HCT116 (cell line): ENCODE measurements around the gene PRND. TPM values are rescaled to one million over a fixed set of nuclear protein-coding genes. Genes with fewer than 3 reads are reported as not detected.
"Not testable (repeated sequence)": the region's sequence is repeated elsewhere in the genome, so short reads cannot be mapped to it uniquely, and the experiment has no call there.

Source experiments
- ATAC-seq: fragments of 200-7000 bp; cut with Tn5 transposase; 2 replicates; pipeline ENCODE4 v1.9.1; 2020; ENCODE audit warnings: mild to moderate bottlenecking, moderate library complexity
- BruUV-seq: library from RNA; stranded (reverse); fragments of 400-500 nt; replicated peaks from 2 replicates; lab custom pipeline; 2021; lab: Mats Ljungman, UMichigan
- CTCF ChIA-PET: fragments of 300-600 bp; sonication (Branson Sonifier 250); formaldehyde crosslinking; loops from one replicate; lab custom pipeline; 2021; ENCODE audit warnings: antibody characterized with exemption; lab: Charles Lee
- POLR2A ChIA-PET: fragments of 300-600, 350-600 bp; sonication (Branson Sonifier 250); formaldehyde crosslinking; loops from one replicate; lab custom pipeline; 2021; ENCODE audit warnings: antibody characterized with exemption; lab: Charles Lee
- RAD21 ChIA-PET, 2 experiments: fragments of 300-600 bp; sonication (Branson Sonifier 250); formaldehyde crosslinking; loops; one replicate each; lab custom pipeline; 2023; ENCODE audit warnings: low total read pairs in 2 of 2; ENCODE audit not compliant: uncharacterized antibody in 2 of 2, unreplicated experiment in 2 of 2, low non-redundant PET in 1 of 2; lab: Charles Lee
- DNase-seq: peaks from one replicate; pipeline ENCODE4 v3.0.0-alpha.2; 2010; ENCODE audit warnings: low read depth, low spot score
- H2AFZ ChIP-seq: fragments of 200-600 bp; shearing (Covaris generic), sonication (generic); 2 replicates; pipeline ENCODE4 v1.6.1; 2017; ENCODE audit warnings: low read depth, mixed run types, mixed read lengths, antibody characterized with exemption, low read length; ENCODE audit not compliant: poor library complexity, severe bottlenecking
- H3K27ac ChIP-seq: 2 replicates; pipeline ENCODE4 v1.5.1; 2012; ENCODE audit warnings: low read depth, low read length
- H3K27me3 ChIP-seq: fragments of 200-600 bp; sonication (generic); 2 replicates; pipeline ENCODE4 v1.6.1; 2016; ENCODE audit warnings: mixed run types, low read length, mixed read lengths; ENCODE audit not compliant: insufficient read depth
- H3K36me3 ChIP-seq, 2 experiments: fragments of 200-500 bp in 1 of 2; fragments of 200-600 bp in 1 of 2; sonication (Bioruptor generic) in 1 of 2; sonication (generic) in 1 of 2; 2 replicates each; pipeline versions ENCODE4 v1.5.1 to v1.6.1; 2014 to 2016; ENCODE audit warnings: low read length in 2 of 2, inconsistent platforms in 1 of 2, mixed read lengths in 1 of 2, mixed run types in 1 of 2; ENCODE audit not compliant: insufficient read depth in 2 of 2, control insufficient read depth in 1 of 2
- H3K4me1 ChIP-seq, 2 experiments: fragments of 200-600 bp in 1 of 2; sonication (generic) in 1 of 2; 2 replicates each; pipeline versions ENCODE4 v1.5.1 to v1.6.1; 2012 to 2017; ENCODE audit warnings: low read length in 2 of 2, inconsistent platforms in 1 of 2, mild to moderate bottlenecking in 1 of 2, mixed read lengths in 1 of 2, mixed run types in 1 of 2, moderate library complexity in 1 of 2; ENCODE audit not compliant: insufficient read depth in 2 of 2, control insufficient read depth in 1 of 2
- H3K4me2 ChIP-seq: fragments of 200-600 bp; sonication (generic); 2 replicates; pipeline ENCODE4 v1.6.1; 2017; ENCODE audit warnings: mixed run types, low read length, mixed read lengths
- H3K4me3 ChIP-seq, 2 experiments: fragments of 200-600 bp in 1 of 2; sonication (generic) in 1 of 2; replicated peaks in 1 of 2; 2 replicates each; pipeline ENCODE4 v1.5.1; 2011 to 2016; ENCODE audit warnings: low read length in 2 of 2, control low read depth in 1 of 2, low read depth in 1 of 2, mild to moderate bottlenecking in 1 of 2, mixed read lengths in 1 of 2, mixed run types in 1 of 2
- H3K79me2 ChIP-seq: fragments of 200-600 bp; sonication (generic); 2 replicates; pipeline ENCODE4 v1.6.1; 2017; ENCODE audit warnings: mild to moderate bottlenecking, mixed run types, low read length, moderate library complexity, mixed read lengths; ENCODE audit not compliant: insufficient read depth
- H3K9ac ChIP-seq: fragments of 200-600 bp; sonication (generic); 2 replicates; pipeline ENCODE4 v1.6.1; 2016; ENCODE audit warnings: low read length, mixed read lengths
- H3K9me2 ChIP-seq: fragments of 200-600 bp; sonication (generic), shearing (Covaris generic); 2 replicates; pipeline ENCODE4 v1.6.1; 2017; ENCODE audit warnings: mixed run types, mild to moderate bottlenecking, moderate library complexity; ENCODE audit not compliant: insufficient read depth
- H3K9me3 ChIP-seq, 2 experiments: fragments of 200-500 bp in 1 of 2; fragments of 200-600 bp in 1 of 2; sonication (Bioruptor generic) in 1 of 2; sonication (generic) in 1 of 2; 2 replicates each; pipeline ENCODE4 v1.6.1; 2014 to 2017; ENCODE audit warnings: low read length in 2 of 2, mixed read lengths in 2 of 2, inconsistent platforms in 1 of 2, low read depth in 1 of 2, mild to moderate bottlenecking in 1 of 2, mixed run types in 1 of 2, moderate library complexity in 1 of 2; ENCODE audit not compliant: control insufficient read depth in 1 of 2, insufficient read depth in 1 of 2
- H4K20me1 ChIP-seq: fragments of 200-600 bp; sonication (generic), shearing (Covaris generic); 2 replicates; pipeline ENCODE4 v1.6.1; 2017; ENCODE audit warnings: mixed run types, mild to moderate bottlenecking, moderate library complexity; ENCODE audit not compliant: insufficient read depth
- CBX3 ChIP-seq: IDR thresholded peaks from 2 replicates; pipeline ENCODE4 v1.6.1; 2012; ENCODE audit warnings: low read depth
- CEBPB ChIP-seq: IDR thresholded peaks from 2 replicates; pipeline ENCODE4 v1.6.1; 2012; ENCODE audit warnings: low read depth
- EZH2 ChIP-seq: fragments of 200-600 bp; sonication (generic); IDR thresholded peaks from 2 replicates; pipeline ENCODE4 v1.6.1; 2017; ENCODE audit warnings: antibody characterized with exemption, mixed run types
- EZH2phosphoT487 ChIP-seq: fragments of 200-600 bp; IDR thresholded peaks from 2 replicates; pipeline ENCODE4 v1.6.1; 2018; ENCODE audit warnings: antibody characterized with exemption, borderline replicate concordance
- REST ChIP-seq: IDR thresholded peaks from 2 replicates; pipeline ENCODE4 v1.6.1; 2012; ENCODE audit warnings: low read depth
- SP1 ChIP-seq: IDR thresholded peaks from 2 replicates; pipeline ENCODE4 v1.6.1; 2012; ENCODE audit warnings: low read depth
- TCF7L2 ChIP-seq: IDR thresholded peaks from 2 replicates; pipeline ENCODE4 v1.7.0; 2011; ENCODE audit warnings: borderline replicate concordance, inconsistent platforms; ENCODE audit not compliant: insufficient read depth, insufficient read length; ENCODE audit errors: extremely low read depth
- intact Hi-C: fragments of 100-400 bp; cut with micrococcal nuclease; formaldehyde crosslinking; loops from 2 replicates; pipeline ENCODE4 v1.10.0; 2022
- total RNA-seq: library from RNA; stranded (reverse); gene quantifications from one replicate; pipeline ENCODE4 v1.2.1, GENCODE V29; 2021; ENCODE audit not compliant: unreplicated experiment

The PRND gene
- total RNA-seq, 1 experiment from 2014 or later = not detected

DNA sequence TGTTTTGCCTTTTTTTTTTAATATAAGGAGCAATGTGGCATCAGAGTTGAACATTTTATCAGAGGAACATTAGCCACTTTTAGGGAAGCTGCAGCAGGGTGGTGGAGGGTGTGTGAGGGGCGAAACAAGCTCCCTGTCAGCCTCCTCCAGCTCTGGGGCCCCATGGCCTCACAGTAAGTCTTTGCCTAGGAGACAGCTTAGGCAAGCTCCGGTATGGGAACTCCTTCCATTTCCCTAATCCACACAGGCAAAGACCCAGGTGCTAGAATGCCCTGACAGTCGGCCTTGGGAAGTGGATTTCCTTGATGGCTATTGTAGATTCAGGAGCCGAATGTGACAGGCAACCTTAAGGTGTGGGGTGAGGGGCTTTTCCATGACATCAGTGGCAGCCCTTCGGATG is 862 bp downstream of the PRND start:
- no peak overlapping the region for H3K27ac ChIP-seq
- RAD21 ChIA-PET = no interaction called here
- H3K36me3 ChIP-seq = no peaks in the 10 kb centered on the region
- no peak overlapping the region for H3K4me3 ChIP-seq
- H3K27me3 ChIP-seq = no peaks in the 10 kb centered on the region
- H4K20me1 ChIP-seq = no peaks in the 10 kb centered on the region
- TF ChIP-seq CEBPB = no peak
- no peaks in the 10 kb centered on the region for H3K9me3 ChIP-seq
- POLR2A ChIA-PET = no interaction called here
- BruUV-seq = no TSS peak
- no peak for DNase-seq
- no peaks in the 10 kb centered on the region for H3K79me2 ChIP-seq
- no peak overlapping the region for H3K4me2 ChIP-seq
- H3K9me2 ChIP-seq = no peaks in the 10 kb centered on the region
- H2AFZ ChIP-seq = no peak overlapping the region
- no peak for ATAC-seq
- intact Hi-C loops = no loop called here
- CTCF ChIA-PET = interaction anchor here (1.3 to 5.1 kb wide), 3 partner anchors 14 to 117 kb away, joined by 3 to 50 read pairs (median 5); no protein-coding TSS in a partner anchor
- peaks cover 0 to 7% of the 10 kb centered on the region in 2 experiments; a peak in 1 of 4 replicates for H3K4me1 ChIP-seq
- H3K9ac ChIP-seq = no peak overlapping the region

GRCh38 chr20:4722993-4723392 is 1.3 kb downstream of the PRND start:
- intact Hi-C loops = no loop called here
- TF ChIP-seq SP1 (no peak), EZH2 (no peak), CBX3 (no peak), REST (no peak), EZH2phosphoT487 (no peak), TCF7L2 (no peak)
- Histone ChIP-seq H3K9me2 (no peaks in the 10 kb centered on the region), H4K20me1 (no peaks in the 10 kb centered on the region), H3K4me2 (no peak overlapping the region), H2AFZ (no peak overlapping the region), H3K4me3 (no peak overlapping the region), H3K4me1 (peaks cover 1 to 7% of the 10 kb centered on the region in 2 experiments; a peak in 2 of 4 replicates), H3K9ac (no peak overlapping the region), H3K27ac (no peak overlapping the region), H3K9me3 (no peaks in the 10 kb centered on the region), H3K79me2 (no peaks in the 10 kb centered on the region), H3K36me3 (no peaks in the 10 kb centered on the region), H3K27me3 (no peaks in the 10 kb centered on the region)
- ChIA-PET CTCF (interaction anchor here (1.3 to 5.1 kb wide), 3 partner anchors 14 to 117 kb away, joined by 3 to 50 read pairs (median 5); no protein-coding TSS in a partner anchor), RAD21 (no interaction called here), POLR2A (no interaction called here)
- BruUV-seq = no TSS peak
- DNase-seq = no peak
- ATAC-seq = no peak

GRCh38 chr20:4723553-4723952 is 1.8 kb downstream of the PRND start:
- RAD21 ChIA-PET = not testable (repeated sequence)
- CTCF ChIA-PET = interaction anchor here (5.1 kb wide), 1 partner anchor 110 kb away, joined by 50 read pairs; no protein-coding TSS in a partner anchor

More at GRCh38 chr20:4723553-4723952, 1.8 kb downstream of the PRND start:
- DNase-seq, BruUV-seq, H3K9ac ChIP-seq, H3K36me3 ChIP-seq, H3K79me2 ChIP-seq, H3K9me3 ChIP-seq, H3K9me2 ChIP-seq, H3K27me3 ChIP-seq, H3K4me3 ChIP-seq, H2AFZ ChIP-seq, ATAC-seq, H4K20me1 ChIP-seq, POLR2A ChIA-PET, intact Hi-C loops, H3K4me1 ChIP-seq, H3K4me2 ChIP-seq, H3K27ac ChIP-seq: not testable (repeated sequence)
